Measurements from ENCODE around the gene KIAA2012.

- TF ChIP-seq EZH2phosphoT487 (IDR thresholded peaks at IDR 0.05; ENCODE audit: borderline replicate concordance, low read length) (no peak), CTCF (IDR thresholded peaks at IDR 0.05; ENCODE audit: low read depth, low read length, poor library complexity, severe bottlenecking) (no peak)
Measured at GRCh38 chr2:202026507-202026906, 46.5 kb upstream of the KIAA2012 start.
